GM23338 (cell line): ENCODE data around the gene CASTOR1. TPM values are rescaled to one million over a fixed set of nuclear protein-coding genes. Genes with fewer than 3 reads are reported as not detected.

Experiments used
- ATAC-seq: fragments of 200-7000 bp; cut with Tn5 transposase; 3 replicates; pipeline ENCODE4 v1.9.1; 2020
- DNase-seq: peaks from one replicate; pipeline ENCODE4 v3.0.0-alpha.2; 2015; ENCODE audit warnings: low spot score
- H2AFZ ChIP-seq: fragments of 200-600 bp; sonication (generic); 2 replicates; pipeline ENCODE4 v1.8.0; 2016; ENCODE audit warnings: antibody characterized with exemption, mild to moderate bottlenecking, moderate library complexity
- H3F3A ChIP-seq: fragments of 200-600 bp; sonication (generic); replicated peaks from 2 replicates; pipeline ENCODE4 v1.8.0; 2017; ENCODE audit warnings: antibody characterized with exemption, mixed run types, low read depth
- H3K27ac ChIP-seq: fragments of 200-600 bp; sonication (generic); 2 replicates; pipeline ENCODE4 v1.6.1; 2016; ENCODE audit warnings: low read depth
- H3K27me3 ChIP-seq: fragments of 200-600 bp; sonication (generic); 2 replicates; pipeline ENCODE4 v1.8.0; 2016; ENCODE audit warnings: mild to moderate bottlenecking, mixed run types, moderate library complexity; ENCODE audit not compliant: insufficient read depth
- H3K36me3 ChIP-seq: fragments of 200-600 bp; sonication (generic); 2 replicates; pipeline ENCODE4 v1.8.0; 2016; ENCODE audit warnings: mild to moderate bottlenecking; ENCODE audit not compliant: insufficient read depth
- H3K4me1 ChIP-seq: fragments of 200-600 bp; sonication (generic); 2 replicates; pipeline ENCODE4 v1.8.0; 2016; ENCODE audit warnings: mild to moderate bottlenecking, moderate library complexity; ENCODE audit not compliant: insufficient read depth
- H3K4me2 ChIP-seq: fragments of 200-600 bp; sonication (generic); 2 replicates; pipeline ENCODE4 v1.7.1; 2017; ENCODE audit warnings: mixed run types
- H3K4me3 ChIP-seq: fragments of 200-600 bp; sonication (generic); 2 replicates; pipeline ENCODE4 v1.6.1; 2016; ENCODE audit warnings: mixed run types
- H3K79me2 ChIP-seq: fragments of 200-600 bp; sonication (generic); replicated peaks from 2 replicates; pipeline ENCODE4 v1.8.0; 2017; ENCODE audit warnings: mild to moderate bottlenecking; ENCODE audit not compliant: insufficient read depth
- H3K9me2 ChIP-seq: fragments of 200-600 bp; sonication (generic); 2 replicates; pipeline ENCODE4 v1.8.0; 2017; ENCODE audit not compliant: insufficient read depth
- H4K20me1 ChIP-seq: fragments of 200-600 bp; sonication (generic); replicated peaks from 2 replicates; pipeline ENCODE4 v1.8.0; 2017; ENCODE audit warnings: mild to moderate bottlenecking; ENCODE audit not compliant: insufficient read depth
- H3K27ac Mint-ChIP-seq: 2 replicates; pipeline ENCODE4 v1.8.0; 2020; ENCODE audit warnings: inconsistent platforms, mild to moderate bottlenecking, moderate library complexity, mixed read lengths
- H3K27me3 Mint-ChIP-seq: 3 replicates; pipeline ENCODE4 v1.8.0; 2022; ENCODE audit warnings: low read depth, mild to moderate bottlenecking, moderate library complexity, mixed read lengths, inconsistent platforms; ENCODE audit not compliant: insufficient read depth, poor library complexity
- H3K36me3 Mint-ChIP-seq: 3 replicates; pipeline ENCODE4 v1.8.0; 2021; ENCODE audit warnings: low read depth, mild to moderate bottlenecking, inconsistent platforms, moderate library complexity, mixed read lengths
- H3K4me1 Mint-ChIP-seq: 3 replicates; pipeline ENCODE4 v1.8.0; 2020; ENCODE audit warnings: mild to moderate bottlenecking, inconsistent platforms, mixed read lengths
- H3K4me3 Mint-ChIP-seq: 3 replicates; pipeline ENCODE4 v1.8.0; 2021; ENCODE audit warnings: moderate library complexity, mild to moderate bottlenecking, inconsistent platforms, mixed read lengths
- H3K9me3 Mint-ChIP-seq: 3 replicates; pipeline ENCODE4 v1.8.0; 2020; ENCODE audit warnings: moderate library complexity, mild to moderate bottlenecking, inconsistent platforms, mixed read lengths
- CREB1 ChIP-seq: fragments of 250-450 bp; sonication (Bioruptor Pico); IDR thresholded peaks from 2 replicates; pipeline ENCODE4 v1.5.0; 2020; ENCODE audit warnings: low read depth, mild to moderate bottlenecking, moderate library complexity
- CTCF ChIP-seq, 2 experiments: fragments of 200-600 bp in 1 of 2; sonication (generic) in 1 of 2; conservative IDR thresholded peaks; 2 replicates each; pipeline versions ENCODE4 v1.5.1 to v1.6.1; 2016 to 2017; ENCODE audit warnings: antibody characterized with exemption in 2 of 2, low read depth in 2 of 2, mild to moderate bottlenecking in 2 of 2, moderate library complexity in 1 of 2
- ETS1 ChIP-seq: IDR thresholded peaks from 2 replicates; pipeline ENCODE4 v1.6.1; 2016; ENCODE audit warnings: antibody characterized with exemption
- EZH2 ChIP-seq: fragments of 200-600 bp; sonication (generic); IDR thresholded peaks from one replicate; pipeline ENCODE4 v1.8.0; 2017; ENCODE audit warnings: antibody characterized with exemption, mild to moderate bottlenecking, low read depth; ENCODE audit not compliant: unreplicated experiment
- EZH2phosphoT487 ChIP-seq: fragments of 200-600 bp; sonication (generic); IDR thresholded peaks from one replicate; pipeline ENCODE4 v1.8.1; 2018; ENCODE audit warnings: antibody characterized with exemption; ENCODE audit not compliant: unreplicated experiment
- JUNB ChIP-seq: IDR thresholded peaks from one replicate; pipeline ENCODE4 v1.6.1; 2016; ENCODE audit warnings: antibody characterized with exemption; ENCODE audit not compliant: unreplicated experiment
- NANOG ChIP-seq: IDR thresholded peaks from 2 replicates; pipeline ENCODE4 v1.6.1; 2016; ENCODE audit warnings: antibody characterized with exemption, borderline replicate concordance
- POLR2AphosphoS5 ChIP-seq: IDR thresholded peaks from 2 replicates; pipeline ENCODE4 v1.6.1; 2016; ENCODE audit warnings: antibody characterized with exemption, low read depth
- REST ChIP-seq: IDR thresholded peaks from one replicate; pipeline ENCODE4 v1.6.1; 2018; ENCODE audit warnings: antibody characterized with exemption; ENCODE audit not compliant: unreplicated experiment
- STAT1 ChIP-seq: IDR thresholded peaks from one replicate; pipeline ENCODE4 v1.6.1; 2016; ENCODE audit warnings: antibody characterized with exemption; ENCODE audit not compliant: unreplicated experiment
- ZNF114 ChIP-seq: fragments of 250-450 bp; sonication (Bioruptor Pico); IDR thresholded peaks from 2 replicates; pipeline ENCODE4 v1.5.0; 2020; ENCODE audit warnings: mild to moderate bottlenecking, moderate library complexity
- ZNF331 ChIP-seq: fragments of 250-450 bp; sonication (Bioruptor Pico); IDR thresholded peaks from 2 replicates; pipeline ENCODE4 v1.5.0; 2020; ENCODE audit warnings: low read depth, mild to moderate bottlenecking, moderate library complexity
- ZNF462 ChIP-seq: fragments of 250-450 bp; sonication (Bioruptor Pico); IDR thresholded peaks from 2 replicates; pipeline ENCODE4 v1.5.0; 2020; ENCODE audit warnings: mild to moderate bottlenecking, moderate library complexity
- polyA plus RNA-seq: library from polyadenylated mRNA; unstranded; fragments of >200 nt; fragmentation: Nextera tagmentation; extraction: Ambion mirVana; gene quantifications from 2 replicates; pipeline ENCODE4 v1.2.1, GENCODE V29; 2016
- total RNA-seq: library from RNA; depleted of rRNA; stranded (reverse); fragments of >200 nt; shearing (Covaris generic); gene quantifications from 2 replicates; pipeline ENCODE4 v1.2.3, GENCODE V29; 2014

Gene CASTOR1
- total and polyA plus RNA-seq, 2 experiments from 2014 or later: 11.3 to 23.2 TPM

- H3K9me3 Mint-ChIP-seq: no peaks in the 10 kb centered on the region
- no peak for DNase-seq
- Histone ChIP-seq H3K4me2 (no peak overlapping the region), H3F3A (peaks cover 11% of the 10 kb centered on the region), H3K79me2 (no peaks in the 10 kb centered on the region), H3K36me3 (no peaks in the 10 kb centered on the region), H3K27ac (no peak overlapping the region), H3K27me3 (peaks cover 7% of the 10 kb centered on the region; the same call in 1 of the 2 replicates), H3K9me2 (no peaks in the 10 kb centered on the region), H3K4me1 (peaks cover 5% of the 10 kb centered on the region; the same call in 1 of the 2 replicates), H2AFZ (no peak overlapping the region), H4K20me1 (no peaks in the 10 kb centered on the region; the same call in 1 of the 2 replicates), H3K4me3 (no peak overlapping the region)
- H3K36me3 Mint-ChIP-seq: no peaks in the 10 kb centered on the region
- peaks cover 5% of the 10 kb centered on the region; the same call in 2 of the 3 replicates for H3K4me1 Mint-ChIP-seq
- no peak overlapping the region for H3K27ac Mint-ChIP-seq
- ATAC-seq: no peak
- TF ChIP-seq EZH2phosphoT487 (no peak), NANOG (no peak), ZNF114 (no peak), REST (no peak), CREB1 (CRISPR knock-in tag) (no peak), POLR2AphosphoS5 (no peak), JUNB (no peak), ZNF331 (CRISPR knock-in tag) (no peak), STAT1 (no peak), CTCF (conservative IDR thresholded peaks at IDR 0.05; ENCODE audit: low read depth in 2 of 2) (no peak), ZNF462 (no peak), EZH2 (no peak), ETS1 (no peak)
- H3K4me3 Mint-ChIP-seq: no peak overlapping the region
- H3K27me3 Mint-ChIP-seq: peaks cover 22% of the 10 kb centered on the region
These were observed 5.1 kb downstream of the CASTOR1 start for GRCh38 chr22:30284172-30284571.
